GM12873 (cell line): ENCODE measurements around the gene HOXC12.

Experiments used
- TF ChIP-seq, protein P1 (sequence below): IDR thresholded peaks from 2 replicates; pipeline ENCODE4 v1.5.1; 2012; ENCODE audit warnings: low read depth, mild to moderate bottlenecking, moderate library complexity, low read length, control low read depth; ENCODE audit not compliant: insufficient read depth; ENCODE audit errors: missing control alignments

The HOXC12 gene

DNA sequence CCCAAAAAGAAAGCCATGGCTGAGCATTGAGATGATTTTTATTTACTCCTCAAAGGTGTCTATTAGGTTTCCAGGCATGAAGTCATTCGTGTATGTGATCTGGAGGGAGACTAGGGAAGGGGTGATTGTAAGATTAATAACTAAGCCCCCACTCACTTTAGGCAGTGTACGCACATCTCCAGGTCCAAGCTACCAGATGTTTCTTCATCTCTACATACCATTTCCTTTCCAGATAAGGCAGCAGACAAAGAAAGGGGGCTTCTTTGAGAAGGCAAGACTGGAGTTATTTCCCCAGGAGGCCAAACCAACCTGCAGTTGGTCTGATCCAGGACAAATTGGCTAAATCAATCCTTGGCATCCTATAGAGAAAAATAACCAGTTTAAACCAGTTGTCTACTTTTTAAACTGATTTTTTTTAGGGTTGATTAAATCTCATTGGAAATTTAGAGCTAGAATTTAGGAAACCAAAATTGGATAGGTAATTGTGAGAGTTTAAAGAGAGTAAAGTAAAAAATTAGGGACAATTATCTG, 12.2 kb upstream of the HOXC12 start:
- TF ChIP-seq, protein P1, sequence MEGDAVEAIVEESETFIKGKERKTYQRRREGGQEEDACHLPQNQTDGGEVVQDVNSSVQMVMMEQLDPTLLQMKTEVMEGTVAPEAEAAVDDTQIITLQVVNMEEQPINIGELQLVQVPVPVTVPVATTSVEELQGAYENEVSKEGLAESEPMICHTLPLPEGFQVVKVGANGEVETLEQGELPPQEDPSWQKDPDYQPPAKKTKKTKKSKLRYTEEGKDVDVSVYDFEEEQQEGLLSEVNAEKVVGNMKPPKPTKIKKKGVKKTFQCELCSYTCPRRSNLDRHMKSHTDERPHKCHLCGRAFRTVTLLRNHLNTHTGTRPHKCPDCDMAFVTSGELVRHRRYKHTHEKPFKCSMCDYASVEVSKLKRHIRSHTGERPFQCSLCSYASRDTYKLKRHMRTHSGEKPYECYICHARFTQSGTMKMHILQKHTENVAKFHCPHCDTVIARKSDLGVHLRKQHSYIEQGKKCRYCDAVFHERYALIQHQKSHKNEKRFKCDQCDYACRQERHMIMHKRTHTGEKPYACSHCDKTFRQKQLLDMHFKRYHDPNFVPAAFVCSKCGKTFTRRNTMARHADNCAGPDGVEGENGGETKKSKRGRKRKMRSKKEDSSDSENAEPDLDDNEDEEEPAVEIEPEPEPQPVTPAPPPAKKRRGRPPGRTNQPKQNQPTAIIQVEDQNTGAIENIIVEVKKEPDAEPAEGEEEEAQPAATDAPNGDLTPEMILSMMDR = no peak

DNA sequence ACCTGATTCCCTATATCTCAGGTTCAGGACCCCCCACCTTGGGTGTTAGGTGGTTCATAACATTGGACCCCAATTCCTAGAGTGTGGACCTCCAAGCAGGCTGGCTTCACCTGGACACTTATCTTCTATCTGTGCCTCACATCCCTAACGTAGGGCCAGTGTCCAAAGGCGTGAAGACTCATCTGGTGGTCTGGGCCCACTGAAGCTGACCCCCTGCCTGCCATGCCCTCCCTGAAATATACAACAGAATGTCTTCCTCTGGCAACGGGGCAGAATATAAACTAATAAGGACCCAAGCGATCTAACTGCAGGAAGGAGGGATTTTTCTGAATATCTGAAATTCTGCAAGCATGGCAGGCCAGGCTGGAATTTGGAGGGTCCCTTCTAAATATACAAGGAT, 10.5 kb upstream of the HOXC12 start:
- TF ChIP-seq, protein P1 = no peak

DNA sequence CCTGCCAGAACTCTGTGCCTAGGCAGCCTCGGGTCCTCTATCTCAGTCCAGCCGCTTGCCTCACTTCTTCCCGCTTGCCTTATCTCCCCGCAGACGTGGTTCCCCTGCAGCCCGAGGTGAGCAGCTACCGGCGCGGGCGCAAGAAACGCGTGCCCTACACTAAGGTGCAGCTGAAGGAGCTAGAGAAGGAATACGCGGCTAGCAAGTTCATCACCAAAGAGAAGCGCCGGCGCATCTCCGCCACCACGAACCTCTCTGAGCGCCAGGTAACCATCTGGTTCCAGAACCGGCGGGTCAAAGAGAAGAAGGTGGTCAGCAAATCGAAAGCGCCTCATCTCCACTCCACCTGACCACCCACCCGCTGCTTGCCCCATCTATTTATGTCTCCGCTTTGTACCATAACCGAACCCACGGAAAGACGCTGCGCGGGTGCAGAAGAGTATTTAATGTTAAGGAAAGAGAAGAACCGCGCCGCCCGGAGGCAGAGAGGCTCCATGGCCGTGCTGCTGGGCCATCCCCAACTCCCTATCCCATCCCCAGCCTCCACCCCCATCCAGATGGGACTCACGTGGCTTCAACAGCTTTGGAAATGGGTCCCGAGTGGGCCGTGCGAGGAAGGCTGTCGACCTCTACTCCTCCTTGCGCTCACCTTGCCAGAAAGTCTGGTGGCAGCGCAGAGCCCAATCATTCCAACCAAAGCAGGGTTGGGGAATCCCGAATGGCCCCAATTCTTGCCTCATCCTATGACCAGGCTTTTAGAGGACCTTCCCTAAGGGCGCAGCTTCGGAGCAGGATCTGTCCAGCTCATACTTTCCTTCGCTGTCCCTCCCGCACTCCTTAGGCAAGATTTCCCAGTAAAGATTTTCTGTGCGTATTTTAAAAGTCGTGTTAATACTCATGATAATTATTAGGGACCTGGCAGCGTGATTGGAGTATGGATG, 9.5 kb upstream of the HOXC12 start:
- TF ChIP-seq, protein P1 = no peak

DNA sequence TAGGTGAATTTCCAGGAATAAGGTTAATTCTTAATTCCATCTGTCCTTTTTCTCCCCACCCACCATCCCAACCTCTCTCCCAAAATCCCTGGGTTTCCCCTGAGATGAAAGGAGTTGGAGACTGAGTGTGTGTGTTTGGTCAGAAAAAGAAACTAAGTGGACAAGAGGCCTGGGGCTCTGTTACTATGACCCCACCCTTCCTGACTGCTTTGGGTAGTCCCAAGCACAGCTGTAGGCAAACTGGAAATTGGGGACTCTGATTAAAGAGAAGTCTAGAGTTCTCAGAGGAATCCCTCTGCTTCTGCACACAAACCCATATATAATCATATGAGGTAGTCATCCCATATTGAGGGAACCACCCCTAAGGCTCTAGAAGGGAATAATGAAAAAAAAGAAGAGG, 7.0 kb upstream of the HOXC12 start:
- TF ChIP-seq, protein P1 = no peak

DNA sequence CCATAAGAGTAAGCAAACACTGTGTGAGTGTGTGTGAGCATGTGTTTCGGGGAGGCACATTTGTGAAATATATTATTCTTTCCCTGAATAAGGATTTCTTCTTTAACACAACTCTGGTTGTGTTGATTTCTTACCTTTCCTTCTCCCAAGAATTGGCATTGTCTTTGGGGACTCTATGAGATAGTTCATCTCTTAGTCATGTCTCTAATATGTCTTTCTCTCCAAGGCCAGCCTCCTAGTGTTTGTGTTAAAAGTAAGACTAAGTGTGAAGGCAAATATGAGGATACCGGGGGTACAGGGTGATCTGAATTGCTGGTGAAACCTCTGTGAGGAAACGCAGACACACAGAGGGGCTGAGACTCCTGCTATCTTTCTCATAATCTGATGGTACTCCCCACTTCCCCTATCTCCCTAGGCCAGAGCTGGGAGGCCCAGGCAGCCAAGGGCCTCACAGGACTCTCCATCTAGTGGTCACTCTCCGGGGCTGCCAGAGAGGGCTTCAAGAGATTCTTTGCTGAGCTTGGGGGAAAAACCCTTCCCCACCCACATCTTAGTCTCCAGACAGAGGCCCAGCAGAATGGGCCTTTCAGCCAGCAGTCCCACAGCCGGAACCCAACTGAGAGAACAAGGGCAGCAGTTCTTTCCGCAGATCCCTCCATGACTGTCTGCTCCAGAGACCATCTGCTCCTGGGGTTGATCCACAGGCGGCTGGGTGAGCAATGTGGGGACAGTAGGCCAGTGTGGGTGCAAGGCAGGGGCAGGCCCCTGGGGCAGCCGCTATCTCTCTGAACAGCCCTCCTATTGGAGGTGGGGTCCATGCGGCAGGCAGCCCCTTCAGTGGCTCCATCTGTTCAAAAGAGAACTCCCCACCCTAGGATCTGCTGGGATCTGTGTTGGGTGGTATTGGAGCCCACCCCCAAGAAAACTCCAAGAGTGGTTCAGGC, 5.8 kb upstream of the HOXC12 start:
- TF ChIP-seq, protein P1 = no peak

DNA sequence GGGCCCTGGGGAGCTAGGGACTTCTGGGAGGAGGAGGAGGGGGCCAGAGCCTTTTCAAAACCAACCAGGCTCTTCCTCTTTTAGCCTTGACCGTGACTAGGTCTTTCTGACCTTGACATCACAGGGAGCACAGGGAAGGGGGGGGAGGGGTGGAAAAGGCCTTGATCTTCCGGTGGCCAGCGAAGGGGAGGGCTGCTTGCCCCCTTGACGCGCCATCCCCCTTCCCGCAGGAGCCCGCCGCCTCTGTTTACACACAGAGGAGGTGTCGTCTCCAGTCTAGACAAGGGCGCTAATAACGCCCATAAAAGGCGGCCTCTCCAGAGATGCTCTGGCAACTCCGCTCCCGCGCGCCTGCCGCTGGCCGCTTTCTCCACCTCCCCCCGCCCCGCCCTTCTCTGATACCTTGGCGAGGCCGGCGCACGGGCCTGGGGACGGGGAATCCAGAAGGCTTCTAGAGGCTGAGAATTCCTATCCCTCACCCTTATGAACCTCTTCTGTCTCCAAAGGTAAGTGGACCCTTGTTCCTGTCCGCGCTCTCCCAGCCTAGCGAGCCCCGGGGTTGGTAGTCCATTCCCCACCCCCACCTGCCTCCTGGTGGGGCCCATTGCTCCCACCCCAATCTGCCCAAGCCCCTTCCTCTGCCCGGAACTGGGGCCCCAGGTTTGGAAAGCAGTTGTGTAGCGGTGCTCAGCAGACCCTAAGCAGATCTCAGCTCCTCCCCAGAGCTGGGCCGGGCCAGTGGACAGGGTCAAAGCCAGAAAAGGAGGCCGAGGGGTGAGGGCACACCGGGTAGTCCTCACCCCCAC, 4.9 kb upstream of the HOXC12 start:
- TF ChIP-seq, protein P1 = no peak
